Ishikawa (cell line): ENCODE measurements around the gene RASAL2.

Experiments used
- EP300 ChIP-seq: IDR thresholded peaks from 2 replicates; pipeline ENCODE4 v1.6.1; 2012; ENCODE audit warnings: borderline replicate concordance
- FOXM1 ChIP-seq: IDR thresholded peaks from 2 replicates; pipeline ENCODE4 v1.6.1; 2012; ENCODE audit warnings: low read depth, borderline replicate concordance
- NFIC ChIP-seq: IDR thresholded peaks from 2 replicates; pipeline ENCODE4 v1.6.1; 2012
- ZBTB7A ChIP-seq: IDR thresholded peaks from 2 replicates; pipeline ENCODE4 v1.6.1; 2012; ENCODE audit warnings: low read depth
- TF ChIP-seq, protein P1 (sequence below): IDR thresholded peaks from 2 replicates; pipeline ENCODE4 v1.6.1; 2012; ENCODE audit warnings: low read depth, mild to moderate bottlenecking

DNA sequence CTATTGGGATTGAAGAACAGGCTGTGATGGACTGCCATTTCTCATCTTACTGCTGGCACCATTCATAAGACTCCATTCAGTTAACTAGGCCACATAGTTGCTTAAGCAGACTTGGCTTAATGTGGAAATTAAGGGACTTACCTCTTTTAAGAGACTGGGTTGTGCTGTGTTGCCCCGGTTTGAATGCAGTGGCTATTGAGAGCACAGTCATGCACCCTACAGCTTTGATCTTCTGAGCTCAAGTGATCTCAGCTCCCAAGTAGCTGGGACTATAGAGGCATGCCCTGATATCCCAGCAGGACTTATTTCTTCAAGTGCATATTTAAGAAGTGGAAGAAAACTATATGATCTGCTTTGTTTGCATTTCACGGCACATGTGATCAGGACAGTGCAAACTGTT is 181.1 kb downstream of the RASAL2 start:
- TF ChIP-seq FOXM1 = no peak
- TF ChIP-seq, protein P1, sequence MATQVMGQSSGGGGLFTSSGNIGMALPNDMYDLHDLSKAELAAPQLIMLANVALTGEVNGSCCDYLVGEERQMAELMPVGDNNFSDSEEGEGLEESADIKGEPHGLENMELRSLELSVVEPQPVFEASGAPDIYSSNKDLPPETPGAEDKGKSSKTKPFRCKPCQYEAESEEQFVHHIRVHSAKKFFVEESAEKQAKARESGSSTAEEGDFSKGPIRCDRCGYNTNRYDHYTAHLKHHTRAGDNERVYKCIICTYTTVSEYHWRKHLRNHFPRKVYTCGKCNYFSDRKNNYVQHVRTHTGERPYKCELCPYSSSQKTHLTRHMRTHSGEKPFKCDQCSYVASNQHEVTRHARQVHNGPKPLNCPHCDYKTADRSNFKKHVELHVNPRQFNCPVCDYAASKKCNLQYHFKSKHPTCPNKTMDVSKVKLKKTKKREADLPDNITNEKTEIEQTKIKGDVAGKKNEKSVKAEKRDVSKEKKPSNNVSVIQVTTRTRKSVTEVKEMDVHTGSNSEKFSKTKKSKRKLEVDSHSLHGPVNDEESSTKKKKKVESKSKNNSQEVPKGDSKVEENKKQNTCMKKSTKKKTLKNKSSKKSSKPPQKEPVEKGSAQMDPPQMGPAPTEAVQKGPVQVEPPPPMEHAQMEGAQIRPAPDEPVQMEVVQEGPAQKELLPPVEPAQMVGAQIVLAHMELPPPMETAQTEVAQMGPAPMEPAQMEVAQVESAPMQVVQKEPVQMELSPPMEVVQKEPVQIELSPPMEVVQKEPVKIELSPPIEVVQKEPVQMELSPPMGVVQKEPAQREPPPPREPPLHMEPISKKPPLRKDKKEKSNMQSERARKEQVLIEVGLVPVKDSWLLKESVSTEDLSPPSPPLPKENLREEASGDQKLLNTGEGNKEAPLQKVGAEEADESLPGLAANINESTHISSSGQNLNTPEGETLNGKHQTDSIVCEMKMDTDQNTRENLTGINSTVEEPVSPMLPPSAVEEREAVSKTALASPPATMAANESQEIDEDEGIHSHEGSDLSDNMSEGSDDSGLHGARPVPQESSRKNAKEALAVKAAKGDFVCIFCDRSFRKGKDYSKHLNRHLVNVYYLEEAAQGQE = no peak
- TF ChIP-seq EP300 = no peak
- TF ChIP-seq ZBTB7A = no peak
- TF ChIP-seq NFIC = no peak
